Measurements from ENCODE around the gene LARGE1.

DNA sequence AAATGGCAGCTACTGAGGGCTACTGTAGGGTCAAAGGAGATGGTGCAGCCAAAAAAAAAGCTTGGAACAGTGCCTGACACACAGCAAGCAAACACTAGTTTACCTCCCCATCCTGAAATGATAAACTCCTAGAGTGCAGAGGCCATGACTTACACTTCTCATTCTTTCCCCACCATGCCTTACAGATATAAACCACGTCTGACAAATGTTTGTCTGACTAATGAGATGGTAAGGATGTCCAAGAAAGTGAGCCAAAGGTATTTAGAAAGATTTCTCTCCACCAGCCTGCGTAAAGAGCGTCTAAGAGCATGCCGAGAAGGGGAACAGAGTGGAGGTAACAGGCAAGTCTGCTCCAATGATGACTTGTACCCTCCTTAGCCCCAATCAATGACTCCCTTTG lies 99.0 kb downstream of the LARGE1 start:
- TF ChIP-seq EZH2phosphoT487 (IDR thresholded peaks at IDR 0.05; ENCODE audit: insufficient read depth, low read depth) (no peak), EZH2 (IDR thresholded peaks at IDR 0.05; ENCODE audit: insufficient read depth, poor library complexity, severe bottlenecking) (no peak)

All from GM23248 (cell line).